GM23248 (cell line): ENCODE data around the gene PSMF1. TPM values are rescaled to one million over a fixed set of nuclear protein-coding genes. Genes with fewer than 3 reads are reported as not detected.

Experiments used
- DNase-seq: peaks from one replicate; pipeline ENCODE4 v3.0.0-alpha.2; 2015
- H2AFZ ChIP-seq: fragments of 200-600 bp; sonication (generic); 2 replicates; pipeline ENCODE4 v1.6.1; 2016; ENCODE audit warnings: antibody characterized with exemption
- H3F3A ChIP-seq: fragments of 200-600 bp; sonication (generic); 2 replicates; pipeline ENCODE4 v1.6.1; 2016; ENCODE audit warnings: mild to moderate bottlenecking, antibody characterized with exemption, mixed run types; ENCODE audit not compliant: insufficient read depth
- H3K27ac ChIP-seq: fragments of 200-600 bp; sonication (generic); 2 replicates; pipeline ENCODE4 v1.5.1; 2016; ENCODE audit warnings: mild to moderate bottlenecking
- H3K27me3 ChIP-seq: fragments of 200-600 bp; sonication (generic); replicated peaks from 2 replicates; pipeline ENCODE4 v1.6.1; 2016; ENCODE audit warnings: mild to moderate bottlenecking; ENCODE audit not compliant: insufficient read depth
- H3K36me3 ChIP-seq: fragments of 200-600 bp; sonication (generic); 2 replicates; pipeline ENCODE4 v1.6.1; 2016; ENCODE audit warnings: low read depth, mild to moderate bottlenecking
- H3K4me1 ChIP-seq: fragments of 200-600 bp; sonication (generic); 2 replicates; pipeline ENCODE4 v1.6.1; 2016; ENCODE audit warnings: mild to moderate bottlenecking; ENCODE audit not compliant: insufficient read depth
- H3K4me2 ChIP-seq: fragments of 200-600 bp; sonication (generic); one replicate; pipeline ENCODE4 v1.6.1; 2016; ENCODE audit warnings: mild to moderate bottlenecking; ENCODE audit not compliant: unreplicated experiment
- H3K4me3 ChIP-seq: fragments of 200-600 bp; sonication (generic); 2 replicates; pipeline ENCODE4 v1.5.1; 2016; ENCODE audit warnings: mild to moderate bottlenecking
- H3K79me2 ChIP-seq: fragments of 200-600 bp; sonication (generic); 2 replicates; pipeline ENCODE4 v1.6.1; 2016; ENCODE audit warnings: mild to moderate bottlenecking; ENCODE audit not compliant: insufficient read depth
- H3K9ac ChIP-seq: fragments of 200-600 bp; sonication (generic); 2 replicates; pipeline ENCODE4 v1.6.1; 2016; ENCODE audit warnings: mild to moderate bottlenecking
- H3K9me2 ChIP-seq: fragments of 200-600 bp; sonication (generic); 2 replicates; pipeline ENCODE4 v1.6.1; 2016; ENCODE audit warnings: mixed run types, mild to moderate bottlenecking, moderate library complexity; ENCODE audit not compliant: insufficient read depth
- H3K9me3 ChIP-seq: fragments of 200-600 bp; sonication (generic); one replicate; pipeline ENCODE4 v1.6.1; 2017; ENCODE audit warnings: low read depth
- H4K20me1 ChIP-seq: fragments of 200-600 bp; sonication (generic); 2 replicates; pipeline ENCODE4 v1.6.0; 2016; ENCODE audit not compliant: insufficient read depth
- EZH2 ChIP-seq: fragments of 200-600 bp; sonication (generic); IDR thresholded peaks from 2 replicates; pipeline ENCODE4 v1.6.1; 2018; ENCODE audit warnings: antibody characterized with exemption, mild to moderate bottlenecking; ENCODE audit not compliant: insufficient read depth, poor library complexity, severe bottlenecking
- EZH2phosphoT487 ChIP-seq: fragments of 200-600 bp; sonication (generic); IDR thresholded peaks from 2 replicates; pipeline ENCODE4 v1.6.1; 2018; ENCODE audit warnings: antibody characterized with exemption, moderate library complexity, mild to moderate bottlenecking, low read depth; ENCODE audit not compliant: insufficient read depth
- WGBS, 2 experiments: methylation state at CpG; one replicate each; pipeline ENCODE4 v1.1.6; 2015 to 2017; ENCODE audit warnings: low lambda C conversion rate in 2 of 2, low coverage in 1 of 2; ENCODE audit errors: missing lambda C conversion rate in 2 of 2; 5-methylcytosine and 5-hydroxymethylcytosine counted together
- in situ Hi-C: fragments of 300-500 bp; cut with MboI; formaldehyde crosslinking; loops from 2 replicates; pipeline ENCODE4 v1.15.0; 2020
- polyA plus RNA-seq: library from polyadenylated mRNA; unstranded; fragments of >200 nt; fragmentation: Nextera tagmentation; extraction: Ambion mirVana; gene quantifications from 2 replicates; pipeline ENCODE4 v1.2.1, GENCODE V29; 2016
- total RNA-seq: library from RNA; depleted of rRNA; stranded (reverse); fragments of >200 nt; shearing (Covaris generic); gene quantifications from 2 replicates; pipeline ENCODE4 v1.2.3, GENCODE V29; 2014

PSMF1 gene
- total and polyA plus RNA-seq, 2 experiments from 2014 or later: 150 to 160 TPM

DNA sequence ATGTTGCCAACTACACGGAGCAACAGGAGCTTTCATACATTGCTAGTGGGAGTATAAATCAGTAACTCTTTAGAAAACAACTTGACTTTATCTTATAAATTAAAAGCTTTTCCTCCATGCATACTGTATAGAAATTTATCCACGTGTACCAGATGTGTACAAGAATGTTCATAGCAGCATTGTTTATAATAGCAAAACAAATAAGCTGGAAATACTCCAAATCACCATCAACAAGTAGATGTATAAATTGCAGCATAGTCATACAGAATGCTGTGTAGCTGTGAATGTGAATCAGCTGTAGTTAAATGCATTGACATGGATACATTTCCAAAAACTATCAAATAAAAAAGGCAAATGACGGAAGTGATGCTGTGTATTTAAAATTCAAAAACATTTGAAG lies 6.0 kb downstream of the PSMF1 start:
- no peak overlapping the region for H3K4me3 ChIP-seq
- H2AFZ ChIP-seq: no peak overlapping the region
- peaks cover 7% of the 10 kb centered on the region; the same call in 1 of the 2 replicates for H4K20me1 ChIP-seq
- H3F3A ChIP-seq: 0 out of 2 replicates have a peak, but pooled peaks cover 6% of the 10 kb centered on the region
- H3K27ac ChIP-seq: no peak overlapping the region
- H3K9me3 ChIP-seq: no peaks in the 10 kb centered on the region
- H3K4me1 ChIP-seq: peaks cover 35% of the 10 kb centered on the region
- no peak for DNase-seq
- no peaks in the 10 kb centered on the region for H3K27me3 ChIP-seq
- no peaks in the 10 kb centered on the region for H3K9me2 ChIP-seq
- WGBS, 2 experiments: 36 to 40% methylated on average over 3 of the region's 3 CpGs
- peaks cover 81% of the 10 kb centered on the region for H3K79me2 ChIP-seq
- H3K9ac ChIP-seq: no peak overlapping the region
- H3K4me2 ChIP-seq: no peak overlapping the region
- TF ChIP-seq EZH2phosphoT487 (no peak), EZH2 (no peak)
- peaks cover 36% of the 10 kb centered on the region for H3K36me3 ChIP-seq
- in situ Hi-C loops: no loop called here

DNA sequence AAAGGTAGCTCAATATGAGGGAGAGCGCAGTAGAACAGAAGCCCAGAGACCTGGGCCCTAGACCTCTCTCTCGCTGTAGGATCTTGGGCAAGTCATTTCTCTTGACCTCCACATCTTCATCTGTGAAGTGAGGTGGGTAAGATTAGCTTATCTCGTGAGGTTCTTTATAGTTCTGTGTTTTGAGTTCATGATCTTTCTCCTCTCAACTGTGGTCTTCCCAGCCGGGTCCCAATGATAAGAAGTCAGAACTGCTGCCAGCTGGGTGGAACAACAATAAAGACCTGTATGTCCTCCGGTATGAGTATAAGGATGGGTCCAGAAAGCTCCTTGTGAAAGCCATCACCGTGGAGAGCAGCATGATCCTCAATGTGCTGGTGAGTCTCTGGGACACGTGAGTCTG lies 6.9 kb downstream of the PSMF1 start:
- 88% methylated on average over 7 of the region's 7 CpGs for WGBS, 2 experiments
- H3K9me2 ChIP-seq: no peaks in the 10 kb centered on the region
- H3F3A ChIP-seq: 0 out of 2 replicates have a peak, but pooled peaks cover 6% of the 10 kb centered on the region
- H3K4me2 ChIP-seq: no peak overlapping the region
- H4K20me1 ChIP-seq: peaks cover 7% of the 10 kb centered on the region; the same call in 1 of the 2 replicates
- peaks cover 27% of the 10 kb centered on the region for H3K4me1 ChIP-seq
- H3K4me3 ChIP-seq: no peak overlapping the region
- peaks cover 81% of the 10 kb centered on the region for H3K79me2 ChIP-seq
- H3K27me3 ChIP-seq: no peaks in the 10 kb centered on the region
- in situ Hi-C loops: no loop called here
- H2AFZ ChIP-seq: no peak overlapping the region
- TF ChIP-seq EZH2 (no peak), EZH2phosphoT487 (no peak)
- DNase-seq: no peak
- H3K9ac ChIP-seq: no peak overlapping the region
- no peaks in the 10 kb centered on the region for H3K9me3 ChIP-seq
- no peak overlapping the region for H3K27ac ChIP-seq
- peaks cover 44% of the 10 kb centered on the region for H3K36me3 ChIP-seq

DNA sequence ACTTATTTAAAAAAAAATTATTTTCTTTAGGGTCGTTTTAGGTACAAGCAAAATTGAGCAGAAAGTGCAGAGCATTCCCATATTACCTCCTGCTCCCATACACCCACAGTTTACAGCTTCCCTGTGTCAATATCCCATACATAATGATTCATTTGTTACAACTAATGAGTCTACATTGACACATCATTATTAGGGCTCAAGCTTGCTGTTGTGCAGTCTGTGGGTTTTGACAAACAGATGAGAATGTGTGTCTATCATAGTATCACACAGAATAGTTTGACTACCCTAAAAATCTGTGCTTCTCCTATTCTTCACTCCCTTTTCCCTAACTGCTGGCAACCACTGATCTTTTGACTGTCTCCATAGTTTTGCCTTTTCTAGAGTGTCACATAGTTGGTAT lies 9.4 kb downstream of the PSMF1 start:
- no peak overlapping the region for H2AFZ ChIP-seq
- H3K9me3 ChIP-seq: no peaks in the 10 kb centered on the region
- peaks cover 65% of the 10 kb centered on the region for H3K36me3 ChIP-seq
- peaks cover 81% of the 10 kb centered on the region for H3K79me2 ChIP-seq
- H3K4me2 ChIP-seq: no peak overlapping the region
- peaks cover 7% of the 10 kb centered on the region; the same call in 1 of the 2 replicates for H4K20me1 ChIP-seq
- 96 to 97% methylated on average over 1 of the region's 1 CpG for WGBS, 2 experiments
- in situ Hi-C loops: no loop called here
- H3K27me3 ChIP-seq: no peaks in the 10 kb centered on the region
- no peak for DNase-seq
- TF ChIP-seq EZH2 (no peak), EZH2phosphoT487 (no peak)
- no peak overlapping the region for H3K4me3 ChIP-seq
- H3F3A ChIP-seq: no peaks in the 10 kb centered on the region
- no peak overlapping the region for H3K27ac ChIP-seq
- no peaks in the 10 kb centered on the region for H3K9me2 ChIP-seq
- H3K4me1 ChIP-seq: peaks cover 5% of the 10 kb centered on the region
- no peak overlapping the region for H3K9ac ChIP-seq

DNA sequence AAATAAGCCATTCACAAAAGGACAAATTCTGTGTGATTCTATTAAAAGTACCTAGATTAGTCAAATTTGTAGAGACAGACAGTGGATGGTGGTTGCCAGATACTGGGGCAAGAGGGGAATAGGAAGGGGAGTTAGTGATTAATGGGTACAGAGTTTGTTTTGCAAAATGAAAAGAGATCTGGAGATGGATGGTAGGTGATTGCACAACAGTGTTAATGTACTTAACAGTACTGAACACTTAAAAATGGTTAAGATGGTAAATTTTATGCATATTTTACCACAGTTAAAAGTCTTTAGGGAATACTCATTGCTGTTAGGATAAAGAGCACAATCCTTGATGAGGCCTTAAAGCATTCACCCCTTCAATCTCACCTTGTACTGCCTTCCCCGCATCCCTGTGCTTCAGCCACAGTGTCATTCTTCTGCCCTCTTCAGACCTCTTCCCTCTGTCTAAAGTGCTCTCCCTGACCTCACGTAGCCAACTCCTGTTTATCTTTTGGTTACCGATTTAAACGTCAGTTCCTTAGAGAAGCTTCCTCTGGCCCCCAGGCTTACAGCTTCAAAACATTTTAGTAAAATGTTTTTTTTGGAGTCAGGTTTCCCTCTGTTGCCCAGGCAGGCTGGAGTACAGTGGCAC lies 11.8 kb downstream of the PSMF1 start:
- H3K4me2 ChIP-seq: no peak overlapping the region
- no peak overlapping the region for H3K4me3 ChIP-seq
- no peaks in the 10 kb centered on the region for H3K27me3 ChIP-seq
- DNase-seq: no peak
- H3K9me3 ChIP-seq: no peaks in the 10 kb centered on the region
- peaks cover 80% of the 10 kb centered on the region for H3K79me2 ChIP-seq
- 0 out of 2 replicates have a peak, but pooled peaks cover 3% of the 10 kb centered on the region for H4K20me1 ChIP-seq
- peaks cover 72% of the 10 kb centered on the region for H3K36me3 ChIP-seq
- in situ Hi-C loops: no loop called here
- no peak for TF ChIP-seq EZH2phosphoT487
- no peak for TF ChIP-seq EZH2
- H3K27ac ChIP-seq: no peak overlapping the region
- H3K9ac ChIP-seq: no peak overlapping the region
- no peaks in the 10 kb centered on the region for H3K4me1 ChIP-seq
- 76 to 77% methylated on average over 4 of the region's 4 CpGs for WGBS, 2 experiments
- no peak overlapping the region for H2AFZ ChIP-seq
- no peaks in the 10 kb centered on the region for H3F3A ChIP-seq
- H3K9me2 ChIP-seq: no peaks in the 10 kb centered on the region
